A549 (cell line): ENCODE results near the gene EWSR1. TPM values are rescaled to one million over a fixed set of nuclear protein-coding genes. Genes with fewer than 3 reads are reported as not detected.

ENCODE experiments used
- ATAC-seq, 2 experiments: fragments of 200-7000 bp in 1 of 2; fragments of >200 bp in 1 of 2; cut with Nextera tagmentation in 1 of 2; cut with Tn5 transposase in 1 of 2; 3 replicates each; pipeline versions ENCODE4 v1.8.0 to v1.9.1; 2018 to 2020; ENCODE audit warnings: mild to moderate bottlenecking in 1 of 2, moderate library complexity in 1 of 2
- CTCF ChIA-PET: fragments of 300-600 bp; sonication (Branson Sonifier 250); formaldehyde crosslinking; extraction: SDS; loops from one replicate; lab custom pipeline; 2021; ENCODE audit warnings: antibody characterized with exemption, inconsistent platforms; lab: Yijun Ruan, JAX
- POLR2A ChIA-PET: fragments of 350-600 bp; formaldehyde crosslinking; extraction: SDS; loops from one replicate; lab custom pipeline; 2021; ENCODE audit warnings: antibody characterized with exemption, inconsistent platforms; lab: Yijun Ruan, JAX
- DNase-seq, 2 experiments: peaks; one replicate each; pipeline versions ENCODE4 v3.0.0 to v3.0.0-alpha.2; 2011 to 2016; ENCODE audit warnings: low read depth in 1 of 2, low spot score in 1 of 2
- FAIRE-seq: peaks from 2 replicates; lab custom pipeline; 2011; peaks lifted over from hg19 to GRCh38; lab: Jason Lieb, UNC
- H3K27ac ChIP-seq, 2 experiments: fragments of >200 bp; sonication (Bioruptor Twin); formaldehyde crosslinking; 3 replicates each; pipeline ENCODE4 v1.5.1; 2016 to 2017
- H3K4me1 ChIP-seq: fragments of >200 bp; sonication (Bioruptor Twin); formaldehyde crosslinking; 3 replicates; pipeline ENCODE4 v1.6.1; 2016
- H3K4me2 ChIP-seq: fragments of >200 bp; sonication (Bioruptor Twin); formaldehyde crosslinking; 3 replicates; pipeline ENCODE4 v1.6.1; 2016
- H3K4me3 ChIP-seq: fragments of >200 bp; sonication (Bioruptor Twin); formaldehyde crosslinking; 3 replicates; pipeline ENCODE4 v1.5.1; 2016
- H3K9me3 ChIP-seq: fragments of >200 bp; sonication (Bioruptor Twin); formaldehyde crosslinking; 3 replicates; pipeline ENCODE4 v1.6.1; 2016
- BHLHE40 ChIP-seq: IDR thresholded peaks from 2 replicates; pipeline ENCODE4 v1.6.1; 2012; ENCODE audit warnings: low read depth, low read length, inconsistent platforms
- EHMT2 ChIP-seq: fragments of 200-600 bp; sonication (generic); IDR thresholded peaks from 2 replicates; pipeline ENCODE4 v1.6.1; 2016; ENCODE audit warnings: antibody characterized with exemption, low read depth, mild to moderate bottlenecking, moderate library complexity
- FOSB ChIP-seq: fragments of 250-450 bp; sonication (Bioruptor Pico); IDR thresholded peaks from 2 replicates; pipeline ENCODE4 v1.5.0; 2020; ENCODE audit warnings: mild to moderate bottlenecking, moderate library complexity
- HDAC2 ChIP-seq: fragments of 200-600 bp; sonication (generic); IDR thresholded peaks from 2 replicates; pipeline ENCODE4 v1.6.1; 2016
- HOXA7 ChIP-seq: fragments of 250-450 bp; sonication (Bioruptor Pico); IDR thresholded peaks from 2 replicates; pipeline ENCODE4 v1.5.0; 2020; ENCODE audit warnings: mild to moderate bottlenecking, moderate library complexity
- JUNB ChIP-seq: fragments of >200 bp; sonication (Bioruptor Twin); formaldehyde crosslinking; IDR thresholded peaks from 2 replicates; pipeline ENCODE4 v1.6.1; 2016
- KDM5A ChIP-seq: fragments of 200-600 bp; sonication (generic); IDR thresholded peaks from 2 replicates; pipeline ENCODE4 v1.6.1; 2016; ENCODE audit warnings: antibody characterized with exemption, mild to moderate bottlenecking
- MYC ChIP-seq: IDR thresholded peaks from 2 replicates; pipeline ENCODE4 v1.6.1; 2012; ENCODE audit warnings: mild to moderate bottlenecking, inconsistent platforms, low read length, improper control_type of control experiment, borderline replicate concordance
- RFX5 ChIP-seq: fragments of 450-650 bp; IDR thresholded peaks from 2 replicates; pipeline ENCODE4 v1.7.1; 2014; ENCODE audit warnings: antibody characterized with exemption, mild to moderate bottlenecking, moderate library complexity
- TFCP2L1 ChIP-seq: fragments of 250-450 bp; sonication (Bioruptor Pico); IDR thresholded peaks from 2 replicates; pipeline ENCODE4 v1.5.0; 2021; ENCODE audit warnings: mild to moderate bottlenecking
- ZNF302 ChIP-seq: fragments of 250-450 bp; sonication (Bioruptor Pico); IDR thresholded peaks from 2 replicates; pipeline ENCODE4 v1.9.0; 2021; ENCODE audit warnings: inconsistent platforms, mild to moderate bottlenecking, moderate library complexity
- ZSCAN20 ChIP-seq: fragments of 250-450 bp; sonication (Bioruptor Pico); IDR thresholded peaks from 2 replicates; pipeline ENCODE4 v1.8.0; 2022; ENCODE audit warnings: mild to moderate bottlenecking, moderate library complexity
- WGBS: methylation state at CpG from one replicate; pipeline ENCODE4 v1.1.6; 2017; ENCODE audit errors: missing lambda C conversion rate; 5-methylcytosine and 5-hydroxymethylcytosine counted together
- polyA plus RNA-seq, 4 experiments: library from polyadenylated mRNA; depleted of rRNA in 3 of 4; stranded (reverse); fragments of >200 nt; fragmentation: RNase III in 1 of 4; extraction: RNeasy Plus Mini Kit Qiagen cat#74134 plus additional on column Dnase treatment in 1 of 4; gene quantifications; 2 replicates in 3 of 4; 3 replicates in 1 of 4; pipeline ENCODE4 v1.2.3, GENCODE V29; 2011 to 2017
- TF ChIP-seq, protein P1 (sequence below): IDR thresholded peaks from 2 replicates; pipeline ENCODE4 v1.6.1; 2012
- TF ChIP-seq, protein P2 (sequence below): IDR thresholded peaks from 2 replicates; pipeline ENCODE4 v1.6.1; 2012; ENCODE audit warnings: low read depth, borderline replicate concordance
- TF ChIP-seq, protein P3 (sequence below): fragments of >200 bp; sonication (Bioruptor Twin); formaldehyde crosslinking; IDR thresholded peaks from 2 replicates; pipeline ENCODE4 v1.6.1; 2016

Gene EWSR1
- polyA plus RNA-seq, 2 of the 4 experiments (the other 2 are of a cell fraction): 146 to 281 TPM

DNA sequence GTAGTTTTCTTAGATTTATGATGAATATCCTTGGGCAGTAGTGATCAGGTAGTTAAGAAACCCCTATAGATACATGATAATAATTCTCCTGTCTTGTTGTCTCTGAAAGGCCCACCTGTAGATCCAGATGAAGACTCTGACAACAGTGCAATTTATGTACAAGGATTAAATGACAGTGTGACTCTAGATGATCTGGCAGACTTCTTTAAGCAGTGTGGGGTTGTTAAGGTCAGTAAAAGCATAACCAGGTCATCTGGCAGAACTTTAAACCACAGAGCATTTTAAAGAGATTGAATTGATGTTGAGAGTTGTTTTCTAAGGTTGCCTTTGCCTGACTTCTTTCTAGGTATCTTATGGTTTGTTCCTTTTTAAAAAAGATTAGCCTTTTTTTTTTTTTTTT lies 24.3 kb downstream of the EWSR1 start:
- no peak for FAIRE-seq
- no peaks in the 10 kb centered on the region; the same call in 2 of the 3 replicates for H3K4me1 ChIP-seq
- DNase-seq: no peak
- ChIA-PET POLR2A (no interaction called here), CTCF (interaction anchor here (0.6 to 1.0 kb wide), 2 partner anchors 13 to 67 kb away, joined by 3 read pairs; no protein-coding TSS in a partner anchor)
- TF ChIP-seq, protein P1, sequence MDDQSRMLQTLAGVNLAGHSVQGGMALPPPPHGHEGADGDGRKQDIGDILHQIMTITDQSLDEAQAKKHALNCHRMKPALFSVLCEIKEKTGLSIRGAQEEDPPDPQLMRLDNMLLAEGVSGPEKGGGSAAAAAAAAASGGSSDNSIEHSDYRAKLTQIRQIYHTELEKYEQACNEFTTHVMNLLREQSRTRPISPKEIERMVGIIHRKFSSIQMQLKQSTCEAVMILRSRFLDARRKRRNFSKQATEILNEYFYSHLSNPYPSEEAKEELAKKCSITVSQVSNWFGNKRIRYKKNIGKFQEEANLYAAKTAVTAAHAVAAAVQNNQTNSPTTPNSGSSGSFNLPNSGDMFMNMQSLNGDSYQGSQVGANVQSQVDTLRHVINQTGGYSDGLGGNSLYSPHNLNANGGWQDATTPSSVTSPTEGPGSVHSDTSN: no peak
- TF ChIP-seq TFCP2L1 (CRISPR knock-in tag): no peak
- TF ChIP-seq KDM5A: no peak
- TF ChIP-seq HDAC2: no peak
- no peak overlapping the region for H3K4me2 ChIP-seq
- no peak for ATAC-seq
- no peak overlapping the region for H3K27ac ChIP-seq
- no peak overlapping the region for H3K4me3 ChIP-seq
- H3K9me3 ChIP-seq: no peaks in the 10 kb centered on the region

DNA sequence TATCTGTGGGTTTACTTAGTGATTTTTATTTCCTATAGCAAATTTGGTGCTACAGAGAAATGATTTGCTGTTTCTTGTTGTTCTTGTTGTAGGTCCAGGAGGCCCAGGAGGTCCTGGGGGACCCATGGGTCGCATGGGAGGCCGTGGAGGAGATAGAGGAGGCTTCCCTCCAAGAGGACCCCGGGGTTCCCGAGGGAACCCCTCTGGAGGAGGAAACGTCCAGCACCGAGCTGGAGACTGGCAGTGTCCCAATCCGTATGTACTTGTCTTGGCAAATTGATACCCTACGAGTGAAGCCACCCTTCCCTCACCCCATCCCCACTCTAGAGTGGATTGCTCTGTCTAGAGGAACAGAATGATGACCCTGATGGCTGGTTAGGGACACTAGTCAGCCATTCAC lies 30.6 kb downstream of the EWSR1 start:
- Histone ChIP-seq H3K4me1 (peaks cover 7% of the 10 kb centered on the region; the same call in 2 of the 3 replicates), H3K4me3 (no peak overlapping the region), H3K27ac (no peak overlapping the region), H3K4me2 (no peak overlapping the region), H3K9me3 (no peaks in the 10 kb centered on the region)
- TF ChIP-seq HOXA7 (CRISPR knock-in tag): no peak
- TF ChIP-seq EHMT2: no peak
- no peak for TF ChIP-seq BHLHE40
- no peak for TF ChIP-seq ZNF302
- TF ChIP-seq, protein P2, sequence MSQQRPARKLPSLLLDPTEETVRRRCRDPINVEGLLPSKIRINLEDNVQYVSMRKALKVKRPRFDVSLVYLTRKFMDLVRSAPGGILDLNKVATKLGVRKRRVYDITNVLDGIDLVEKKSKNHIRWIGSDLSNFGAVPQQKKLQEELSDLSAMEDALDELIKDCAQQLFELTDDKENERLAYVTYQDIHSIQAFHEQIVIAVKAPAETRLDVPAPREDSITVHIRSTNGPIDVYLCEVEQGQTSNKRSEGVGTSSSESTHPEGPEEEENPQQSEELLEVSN: no peak
- no peak for TF ChIP-seq FOSB (CRISPR knock-in tag)
- ChIA-PET CTCF (interaction anchor here (0.6 kb wide), 1 partner anchor 470 kb away, joined by 3 read pairs; no protein-coding TSS in a partner anchor), POLR2A (no interaction called here)
- FAIRE-seq: no peak
- no peak for DNase-seq
- no peak for ATAC-seq
- 90% methylated on average over 8 of the region's 8 CpGs for WGBS

DNA sequence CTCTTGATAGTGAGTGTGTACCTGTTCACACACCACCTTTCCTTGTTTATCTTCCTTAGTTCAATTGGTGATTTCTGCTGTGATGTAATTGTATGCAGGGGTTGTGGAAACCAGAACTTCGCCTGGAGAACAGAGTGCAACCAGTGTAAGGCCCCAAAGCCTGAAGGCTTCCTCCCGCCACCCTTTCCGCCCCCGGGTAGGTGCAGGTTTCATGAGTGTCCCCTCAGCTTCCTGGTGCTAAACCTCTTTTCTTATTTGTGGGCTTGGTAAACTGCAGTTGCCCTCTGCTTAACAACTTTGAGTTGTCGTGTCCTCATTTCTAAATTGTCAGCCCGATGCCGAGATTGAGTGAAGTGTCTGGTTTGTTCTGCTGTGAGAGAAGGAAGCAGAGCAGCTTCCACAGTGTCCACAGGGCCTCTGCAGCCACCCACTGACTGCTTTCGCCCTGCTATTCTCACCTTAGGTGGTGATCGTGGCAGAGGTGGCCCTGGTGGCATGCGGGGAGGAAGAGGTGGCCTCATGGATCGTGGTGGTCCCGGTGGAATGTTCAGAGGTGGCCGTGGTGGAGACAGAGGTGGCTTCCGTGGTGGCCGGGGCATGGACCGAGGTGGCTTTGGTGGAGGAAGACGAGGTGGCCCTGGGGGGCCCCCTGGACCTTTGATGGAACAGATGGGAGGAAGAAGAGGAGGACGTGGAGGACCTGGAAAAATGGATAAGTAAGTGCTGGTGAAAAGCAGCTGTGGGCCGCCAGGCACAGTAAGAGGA lies 31.2 kb downstream of the EWSR1 start:
- no peak overlapping the region for H3K4me3 ChIP-seq
- TF ChIP-seq MYC (no peak), RFX5 (no peak)
- TF ChIP-seq, protein P3, sequence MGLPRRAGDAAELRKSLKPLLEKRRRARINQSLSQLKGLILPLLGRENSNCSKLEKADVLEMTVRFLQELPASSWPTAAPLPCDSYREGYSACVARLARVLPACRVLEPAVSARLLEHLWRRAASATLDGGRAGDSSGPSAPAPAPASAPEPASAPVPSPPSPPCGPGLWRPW: no peak
- H3K4me2 ChIP-seq: no peak overlapping the region
- ChIA-PET CTCF (interaction anchor here (0.6 kb wide), 1 partner anchor 471 kb away, joined by 3 read pairs; no protein-coding TSS in a partner anchor), POLR2A (no interaction called here)
- ATAC-seq (no peak), FAIRE-seq (no peak), DNase-seq (no peak)
- H3K4me1 ChIP-seq: peaks cover 7% of the 10 kb centered on the region; the same call in 2 of the 3 replicates
- no peaks in the 10 kb centered on the region for H3K9me3 ChIP-seq
- H3K27ac ChIP-seq: no peak overlapping the region
- 94% methylated on average over 17 of the region's 19 CpGs for WGBS

DNA sequence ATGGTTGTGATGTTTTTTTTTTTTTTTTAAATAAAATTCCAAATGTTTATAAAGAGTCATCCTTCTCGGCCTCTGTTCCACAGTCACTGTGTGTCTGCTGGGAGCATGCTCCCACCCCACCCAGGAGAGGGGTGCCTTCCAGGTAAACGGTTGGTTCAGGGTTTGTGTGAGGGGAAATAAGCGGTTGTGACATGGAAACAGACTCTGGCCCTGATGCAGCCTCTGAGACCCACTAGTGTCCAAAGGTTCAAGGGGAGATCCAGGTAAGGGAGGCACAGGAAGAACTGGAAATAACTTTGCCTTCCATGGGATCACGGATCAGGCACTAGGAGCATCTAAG lies 32.4 kb downstream of the EWSR1 start:
- 82% methylated on average over 4 of the region's 4 CpGs for WGBS
- FAIRE-seq: no peak
- Histone ChIP-seq H3K4me3 (no peak overlapping the region), H3K27ac (no peak overlapping the region), H3K4me2 (no peak overlapping the region), H3K4me1 (peaks cover 7% of the 10 kb centered on the region; the same call in 2 of the 3 replicates), H3K9me3 (no peaks in the 10 kb centered on the region)
- POLR2A ChIA-PET: no interaction called here
- CTCF ChIA-PET: interaction anchor here (0.9 to 1.3 kb wide), 2 partner anchors 12 to 24 kb away, joined by 4 to 7 read pairs; no protein-coding TSS in a partner anchor
- no peak for DNase-seq
- no peak for ATAC-seq
- TF ChIP-seq ZSCAN20 (no peak), JUNB (no peak)
